Gastroesophageal sphincter (tissue), 3 donors: Measurements from ENCODE around the gene ATG16L1.

ENCODE experiments used
- CTCF ChIP-seq, 4 experiments: fragments of 200-600 bp in 2 of 4; fragments of 450-650 bp in 2 of 4; sonication (generic) in 1 of 4; IDR thresholded peaks; one replicate each; pipeline ENCODE4 v1.5.1; 2017 to 2019; ENCODE audit warnings: antibody characterized with exemption in 4 of 4, mild to moderate bottlenecking in 2 of 4, moderate library complexity in 2 of 4
- EP300 ChIP-seq: sonication (generic); formaldehyde crosslinking; IDR thresholded peaks from one replicate; pipeline ENCODE4 v1.6.1; 2017; ENCODE audit warnings: antibody characterized with exemption, mild to moderate bottlenecking
- POLR2A ChIP-seq, 2 donors: fragments of 450-650 bp; IDR thresholded peaks; one replicate each; pipeline ENCODE4 v1.6.1; 2017; ENCODE audit warnings: antibody characterized with exemption in 2 of 2, mild to moderate bottlenecking in 2 of 2, moderate library complexity in 1 of 2
- POLR2AphosphoS5 ChIP-seq: sonication (generic); formaldehyde crosslinking; IDR thresholded peaks from one replicate; pipeline ENCODE4 v1.6.1; 2017; ENCODE audit warnings: antibody characterized with exemption

GRCh38 chr2:233203060-233203459 is 48.4 kb upstream of the ATG16L1 start:
- TF ChIP-seq CTCF (IDR thresholded peaks at IDR 0.05) (no peak), POLR2A (IDR thresholded peaks at IDR 0.05) (no peak), POLR2AphosphoS5 (no peak), EP300 (no peak)
